IPS-20b (cell line): ENCODE results near the gene RGPD4.
"Not testable (repeated sequence)": the region's sequence is repeated elsewhere in the genome, so short reads cannot be mapped to it uniquely, and the experiment has no call there.

Experiments used
- H3K27ac ChIP-seq: one replicate; pipeline ENCODE4 v1.5.1; 2013; ENCODE audit warnings: low read length
- H3K27me3 ChIP-seq: 2 replicates; pipeline ENCODE4 v1.6.1; 2013; ENCODE audit warnings: mild to moderate bottlenecking, low read length, inconsistent platforms; ENCODE audit not compliant: insufficient read depth
- H3K36me3 ChIP-seq: 2 replicates; pipeline ENCODE4 v1.6.1; 2013; ENCODE audit warnings: low read depth, mild to moderate bottlenecking, inconsistent platforms, low read length, moderate library complexity; ENCODE audit not compliant: insufficient read depth
- H3K4me1 ChIP-seq: 2 replicates; pipeline ENCODE4 v1.6.1; 2013; ENCODE audit warnings: mild to moderate bottlenecking, control low read depth, inconsistent platforms, low read length, moderate library complexity; ENCODE audit not compliant: insufficient read depth
- H3K4me3 ChIP-seq: 2 replicates; pipeline ENCODE4 v1.5.1; 2013; ENCODE audit warnings: mild to moderate bottlenecking, low read length, inconsistent platforms
- H3K9ac ChIP-seq: 2 replicates; pipeline ENCODE4 v1.6.1; 2013; ENCODE audit warnings: low read depth, mild to moderate bottlenecking, inconsistent platforms, low read length, moderate library complexity
- H3K9me3 ChIP-seq: 2 replicates; pipeline ENCODE4 v1.6.1; 2013; ENCODE audit warnings: mild to moderate bottlenecking, low read depth, low read length, inconsistent platforms; ENCODE audit not compliant: insufficient read depth

The RGPD4 gene

GRCh38 chr2:107812006-107812405 lies 14.7 kb upstream of the RGPD4 start:
- H3K4me1 ChIP-seq: peaks cover 8% of the 10 kb centered on the region; the same call in 1 of the 2 replicates
- no peak overlapping the region for H3K9ac ChIP-seq
- H3K4me3 ChIP-seq: no peak overlapping the region
- no peaks in the 10 kb centered on the region for H3K36me3 ChIP-seq
- no peak overlapping the region for H3K27ac ChIP-seq
- H3K27me3 ChIP-seq: peaks cover 5% of the 10 kb centered on the region; the same call in 1 of the 2 replicates
- no peaks in the 10 kb centered on the region for H3K9me3 ChIP-seq

GRCh38 chr2:107817378-107817777 lies 9.3 kb upstream of the RGPD4 start:
- no peaks in the 10 kb centered on the region for H3K36me3 ChIP-seq

GRCh38 chr2:107822302-107822701 lies 4.4 kb upstream of the RGPD4 start:
- no peak overlapping the region for H3K9ac ChIP-seq
- H3K4me3 ChIP-seq: no peak overlapping the region
- H3K4me1 ChIP-seq: no peaks in the 10 kb centered on the region; the same call in 1 of the 2 replicates
- H3K9me3 ChIP-seq: no peaks in the 10 kb centered on the region
- no peaks in the 10 kb centered on the region for H3K27me3 ChIP-seq
- H3K27ac ChIP-seq: no peak overlapping the region
- H3K36me3 ChIP-seq: no peaks in the 10 kb centered on the region

More at GRCh38 chr2:107817378-107817777, 9.3 kb upstream of the RGPD4 start:
- Histone ChIP-seq H3K4me1 (no peaks in the 10 kb centered on the region; the same call in 1 of the 2 replicates), H3K9ac (no peak overlapping the region), H3K9me3 (no peaks in the 10 kb centered on the region), H3K4me3 (no peak overlapping the region), H3K27me3 (peaks cover 5% of the 10 kb centered on the region; the same call in 1 of the 2 replicates), H3K27ac (no peak overlapping the region)

- Histone ChIP-seq H3K4me3 (no peak overlapping the region), H3K27me3 (no peaks in the 10 kb centered on the region), H3K9me3 (no peaks in the 10 kb centered on the region)
Measured at GRCh38 chr2:107824451-107825205, 2.1 kb upstream of the RGPD4 start.

GRCh38 chr2:107825206-107825563 lies 1.5 kb upstream of the RGPD4 start:
- H3K4me1 ChIP-seq: no peaks in the 10 kb centered on the region
- H3K9ac ChIP-seq: no peak overlapping the region
- no peak overlapping the region for H3K4me3 ChIP-seq
- no peaks in the 10 kb centered on the region for H3K36me3 ChIP-seq
- H3K27ac ChIP-seq: no peak overlapping the region
- H3K9me3 ChIP-seq: no peaks in the 10 kb centered on the region
- H3K27me3 ChIP-seq: no peaks in the 10 kb centered on the region

More at GRCh38 chr2:107824451-107825205, 2.1 kb upstream of the RGPD4 start:
- Histone ChIP-seq H3K9ac (no peak overlapping the region), H3K27ac (no peak overlapping the region), H3K4me1 (no peaks in the 10 kb centered on the region), H3K36me3 (no peaks in the 10 kb centered on the region)

GRCh38 chr2:107829514-107829913 lies 2.8 kb downstream of the RGPD4 start:
- not testable (repeated sequence) for H3K27ac ChIP-seq, H3K4me1 ChIP-seq, H3K36me3 ChIP-seq, H3K9me3 ChIP-seq, H3K27me3 ChIP-seq, H3K4me3 ChIP-seq, H3K9ac ChIP-seq

GRCh38 chr2:107833152-107833551 lies 6.5 kb downstream of the RGPD4 start:
- H3K27me3 ChIP-seq, H3K4me3 ChIP-seq, H3K36me3 ChIP-seq, H3K9me3 ChIP-seq, H3K9ac ChIP-seq, H3K27ac ChIP-seq, H3K4me1 ChIP-seq: not testable (repeated sequence)

GRCh38 chr2:107833618-107834017 lies 6.9 kb downstream of the RGPD4 start:
- not testable (repeated sequence) for H3K27me3 ChIP-seq, H3K27ac ChIP-seq, H3K4me1 ChIP-seq, H3K4me3 ChIP-seq, H3K36me3 ChIP-seq, H3K9me3 ChIP-seq, H3K9ac ChIP-seq

- H3K36me3 ChIP-seq, H3K4me1 ChIP-seq, H3K27ac ChIP-seq: not testable (repeated sequence)
Measured at GRCh38 chr2:107916121-107916520, 89.4 kb downstream of the RGPD4 start.

GRCh38 chr2:107916696-107917370 lies 90.1 kb downstream of the RGPD4 start:
- H3K27ac ChIP-seq, H3K27me3 ChIP-seq, H3K4me1 ChIP-seq, H3K9me3 ChIP-seq, H3K9ac ChIP-seq, H3K4me3 ChIP-seq, H3K36me3 ChIP-seq: not testable (repeated sequence)

More at GRCh38 chr2:107916121-107916520, 89.4 kb downstream of the RGPD4 start:
- H3K9ac ChIP-seq, H3K9me3 ChIP-seq, H3K4me3 ChIP-seq, H3K27me3 ChIP-seq: not testable (repeated sequence)

- no peaks in the 10 kb centered on the region for H3K36me3 ChIP-seq
- H3K27ac ChIP-seq: no peak overlapping the region
- no peak overlapping the region for H3K4me3 ChIP-seq
- no peaks in the 10 kb centered on the region for H3K27me3 ChIP-seq
- no peaks in the 10 kb centered on the region for H3K4me1 ChIP-seq
- no peaks in the 10 kb centered on the region for H3K9me3 ChIP-seq
- H3K9ac ChIP-seq: no peak overlapping the region
Measured at GRCh38 chr2:107927034-107927534, 100.4 kb downstream of the RGPD4 start.

GRCh38 chr2:107931412-107931811 lies 104.7 kb downstream of the RGPD4 start:
- Histone ChIP-seq H3K4me1 (no peaks in the 10 kb centered on the region), H3K9ac (no peak overlapping the region), H3K9me3 (no peaks in the 10 kb centered on the region), H3K27me3 (no peaks in the 10 kb centered on the region), H3K27ac (no peak overlapping the region), H3K4me3 (no peak overlapping the region), H3K36me3 (no peaks in the 10 kb centered on the region)
